ENCODE measurements around the gene ADH5. TPM values are rescaled to one million over a fixed set of nuclear protein-coding genes. Genes with fewer than 3 reads are reported as not detected.
"Not testable (repeated sequence)": the region's sequence is repeated elsewhere in the genome, so short reads cannot be mapped to it uniquely, and the experiment has no call there.

The ADH5 gene
- total RNA-seq, 1 experiment from 2014 or later = 110 TPM

DNA sequence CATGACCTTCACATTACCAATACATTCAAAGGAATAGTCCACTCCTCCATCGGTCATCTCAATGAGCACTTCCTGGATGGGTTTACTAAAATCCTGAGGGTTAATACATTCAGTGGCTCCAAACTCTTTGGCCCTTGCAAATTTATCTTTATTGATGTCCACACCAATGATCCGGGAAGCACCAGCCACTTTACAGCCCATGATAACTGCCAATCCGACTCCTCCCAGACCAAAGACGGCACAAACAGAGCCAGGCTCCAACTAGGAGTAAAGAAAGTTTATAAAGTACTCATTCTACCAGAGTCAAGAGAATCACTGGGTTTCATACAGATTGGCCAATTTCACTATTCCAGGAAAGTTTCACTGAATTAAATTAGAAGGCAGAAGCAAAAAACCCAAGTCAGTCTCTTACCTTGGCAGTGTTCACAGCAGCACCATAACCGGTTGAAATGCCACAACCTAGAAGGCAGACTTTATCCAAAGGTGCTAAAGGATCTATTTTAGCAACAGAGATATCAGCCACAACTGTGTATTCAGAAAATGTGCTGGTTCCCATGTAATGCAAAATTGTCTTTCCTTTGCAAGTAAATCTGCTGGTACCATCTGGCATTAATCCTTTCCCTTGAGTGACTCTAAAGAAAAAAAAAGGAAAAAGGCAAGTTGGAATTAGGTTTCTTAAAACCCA lies 12.2 kb downstream of the ADH5 start:
- intact Hi-C loops (cut with micrococcal nuclease) = no loop called here
- Mint-ChIP-seq H3K36me3 (ENCODE audit: insufficient read depth, unreplicated experiment) (peaks cover 98% of the 10 kb centered on the region), H3K27me3 (ENCODE audit: insufficient read depth, unreplicated experiment) (no peaks in the 10 kb centered on the region), H3K4me3 (ENCODE audit: unreplicated experiment) (no peak overlapping the region), H3K9me3 (ENCODE audit: unreplicated experiment) (no peaks in the 10 kb centered on the region), H3K27ac (ENCODE audit: low read depth, unreplicated experiment) (no peak overlapping the region), H3K4me1 (ENCODE audit: insufficient read depth, unreplicated experiment) (no peaks in the 10 kb centered on the region)
- DNase-seq (ENCODE audit: unreplicated experiment) = no peak
- POLR2A ChIA-PET = interaction anchor here (0.7 kb wide), 1 partner anchor 148 kb away, joined by 3 read pairs; no protein-coding TSS in a partner anchor
- CTCF ChIA-PET = no interaction called here
- TF ChIP-seq, protein P1, sequence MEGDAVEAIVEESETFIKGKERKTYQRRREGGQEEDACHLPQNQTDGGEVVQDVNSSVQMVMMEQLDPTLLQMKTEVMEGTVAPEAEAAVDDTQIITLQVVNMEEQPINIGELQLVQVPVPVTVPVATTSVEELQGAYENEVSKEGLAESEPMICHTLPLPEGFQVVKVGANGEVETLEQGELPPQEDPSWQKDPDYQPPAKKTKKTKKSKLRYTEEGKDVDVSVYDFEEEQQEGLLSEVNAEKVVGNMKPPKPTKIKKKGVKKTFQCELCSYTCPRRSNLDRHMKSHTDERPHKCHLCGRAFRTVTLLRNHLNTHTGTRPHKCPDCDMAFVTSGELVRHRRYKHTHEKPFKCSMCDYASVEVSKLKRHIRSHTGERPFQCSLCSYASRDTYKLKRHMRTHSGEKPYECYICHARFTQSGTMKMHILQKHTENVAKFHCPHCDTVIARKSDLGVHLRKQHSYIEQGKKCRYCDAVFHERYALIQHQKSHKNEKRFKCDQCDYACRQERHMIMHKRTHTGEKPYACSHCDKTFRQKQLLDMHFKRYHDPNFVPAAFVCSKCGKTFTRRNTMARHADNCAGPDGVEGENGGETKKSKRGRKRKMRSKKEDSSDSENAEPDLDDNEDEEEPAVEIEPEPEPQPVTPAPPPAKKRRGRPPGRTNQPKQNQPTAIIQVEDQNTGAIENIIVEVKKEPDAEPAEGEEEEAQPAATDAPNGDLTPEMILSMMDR (IDR thresholded peaks at IDR 0.05; ENCODE audit: unreplicated experiment) = no peak
- no TSS peak for BruUV-seq (replicated peaks)

DNA sequence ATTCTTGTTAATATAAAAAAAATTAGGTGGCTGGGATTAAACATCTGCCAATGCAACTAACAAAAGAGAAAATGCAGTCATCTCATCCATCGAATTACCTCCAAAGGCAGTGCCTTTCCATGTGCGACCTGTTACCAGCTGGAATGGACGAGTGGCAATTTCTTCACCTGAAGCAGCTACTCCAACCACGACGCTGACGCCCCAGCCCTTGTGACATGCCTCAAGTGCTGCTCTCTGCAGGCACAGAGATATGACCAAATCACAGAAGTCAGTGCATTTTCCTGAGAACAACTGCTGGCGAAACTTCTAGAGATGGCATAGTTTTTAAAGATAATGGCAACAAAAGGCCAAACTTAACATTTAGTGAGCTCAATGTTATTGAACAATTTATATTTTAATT lies 13.8 kb downstream of the ADH5 start:
- no peak for DNase-seq (ENCODE audit: unreplicated experiment)
- intact Hi-C loops (cut with micrococcal nuclease) = no loop called here
- H3K27me3 Mint-ChIP-seq (ENCODE audit: insufficient read depth, unreplicated experiment) = no peaks in the 10 kb centered on the region
- no peaks in the 10 kb centered on the region for H3K4me1 Mint-ChIP-seq (ENCODE audit: insufficient read depth, unreplicated experiment)
- H3K9me3 Mint-ChIP-seq (ENCODE audit: unreplicated experiment) = no peaks in the 10 kb centered on the region
- ChIA-PET CTCF (interaction anchor here (0.5 to 1.1 kb wide), 5 partner anchors 13 to 389 kb away, joined by 3 to 4 read pairs (median 3); no protein-coding TSS in a partner anchor), POLR2A (interaction anchor here (0.6 to 2.1 kb wide), 2 partner anchors 13 to 337 kb away, joined by 3 to 8 read pairs; partner anchors contain the start of gene ADH5)
- H3K27ac Mint-ChIP-seq (ENCODE audit: low read depth, unreplicated experiment) = no peak overlapping the region
- BruUV-seq (replicated peaks) = no TSS peak
- H3K4me3 Mint-ChIP-seq (ENCODE audit: unreplicated experiment) = no peak overlapping the region
- TF ChIP-seq, protein P1 (IDR thresholded peaks at IDR 0.05; ENCODE audit: unreplicated experiment) = no peak
- peaks cover 97% of the 10 kb centered on the region for H3K36me3 Mint-ChIP-seq (ENCODE audit: insufficient read depth, unreplicated experiment)

DNA sequence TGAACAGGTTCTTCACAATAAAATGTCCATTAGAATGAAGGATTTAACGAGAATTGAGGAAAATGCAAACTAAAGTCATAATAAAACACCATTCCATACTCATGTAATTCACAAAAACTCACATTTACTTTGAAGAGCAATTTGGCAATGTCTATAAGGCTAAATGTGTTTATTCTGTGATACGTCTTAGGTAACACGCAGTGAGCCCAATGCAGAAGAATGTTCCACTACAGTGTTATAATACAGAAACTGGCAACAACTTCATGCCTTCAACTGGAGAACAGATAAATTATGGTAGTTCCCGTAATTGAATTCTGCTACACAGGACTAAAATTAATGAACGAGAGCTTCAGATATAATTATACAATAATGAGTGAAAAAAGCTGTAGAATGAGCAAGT lies 17.4 kb downstream of the ADH5 start:
- CTCF ChIA-PET = no interaction called here

DNA sequence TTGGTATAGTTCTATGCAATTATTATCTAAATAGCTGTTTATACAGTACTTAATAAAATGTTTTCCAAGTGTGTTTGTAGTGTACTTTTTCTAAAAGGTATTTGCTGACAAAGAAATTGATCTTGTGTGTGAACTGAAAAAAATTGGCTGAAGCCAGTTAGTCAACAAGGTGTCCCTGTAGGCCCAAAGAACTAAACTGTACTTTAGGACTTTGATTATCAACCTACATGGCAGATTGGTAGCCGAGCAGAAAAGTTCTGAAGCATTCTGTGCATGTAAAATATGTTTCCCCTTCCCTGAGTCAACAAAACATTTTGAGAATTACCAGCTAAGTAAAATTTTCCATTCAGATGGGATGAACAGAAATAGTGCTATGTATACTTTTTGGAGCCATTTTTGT lies 21.0 kb downstream of the ADH5 start:
- Mint-ChIP-seq H3K4me1 (ENCODE audit: insufficient read depth, unreplicated experiment) (no peaks in the 10 kb centered on the region), H3K27me3 (ENCODE audit: insufficient read depth, unreplicated experiment) (no peaks in the 10 kb centered on the region), H3K9me3 (ENCODE audit: unreplicated experiment) (no peaks in the 10 kb centered on the region), H3K27ac (ENCODE audit: low read depth, unreplicated experiment) (no peak overlapping the region), H3K4me3 (ENCODE audit: unreplicated experiment) (no peak overlapping the region), H3K36me3 (ENCODE audit: insufficient read depth, unreplicated experiment) (peaks cover 71% of the 10 kb centered on the region)
- intact Hi-C loops (cut with micrococcal nuclease) = no loop called here
- TF ChIP-seq, protein P1 (IDR thresholded peaks at IDR 0.05; ENCODE audit: unreplicated experiment) = no peak
- CTCF ChIA-PET = interaction anchor here (0.7 to 3.3 kb wide), 4 partner anchors 12 to 72 kb away, joined by 3 to 17 read pairs (median 4); partner anchors contain the start of gene METAP1
- POLR2A ChIA-PET = interaction anchor here (0.9 to 1.5 kb wide), 5 partner anchors 9 to 87 kb away, joined by 3 to 7 read pairs (median 3); partner anchors contain the start of gene METAP1
- no TSS peak for BruUV-seq (replicated peaks)
- no peak for DNase-seq (ENCODE audit: unreplicated experiment)

More for the DNA sequence above, 17.4 kb downstream of the ADH5 start:
- no peaks in the 10 kb centered on the region for H3K9me3 Mint-ChIP-seq (ENCODE audit: unreplicated experiment)
- BruUV-seq (replicated peaks) = no TSS peak
- H3K4me1 Mint-ChIP-seq (ENCODE audit: insufficient read depth, unreplicated experiment) = no peaks in the 10 kb centered on the region
- peaks cover 92% of the 10 kb centered on the region for H3K36me3 Mint-ChIP-seq (ENCODE audit: insufficient read depth, unreplicated experiment)
- no peak overlapping the region for H3K27ac Mint-ChIP-seq (ENCODE audit: low read depth, unreplicated experiment)
- H3K27me3 Mint-ChIP-seq (ENCODE audit: insufficient read depth, unreplicated experiment) = no peaks in the 10 kb centered on the region
- no peak overlapping the region for H3K4me3 Mint-ChIP-seq (ENCODE audit: unreplicated experiment)
- intact Hi-C loops (cut with micrococcal nuclease) = no loop called here
- POLR2A ChIA-PET = interaction anchor here (0.6 to 3.1 kb wide), 4 partner anchors 8 to 434 kb away, joined by 3 to 11 read pairs (median 6); partner anchors contain the start of gene METAP1
- TF ChIP-seq, protein P1 (IDR thresholded peaks at IDR 0.05; ENCODE audit: unreplicated experiment) = no peak
- DNase-seq (ENCODE audit: unreplicated experiment) = no peak

DNA sequence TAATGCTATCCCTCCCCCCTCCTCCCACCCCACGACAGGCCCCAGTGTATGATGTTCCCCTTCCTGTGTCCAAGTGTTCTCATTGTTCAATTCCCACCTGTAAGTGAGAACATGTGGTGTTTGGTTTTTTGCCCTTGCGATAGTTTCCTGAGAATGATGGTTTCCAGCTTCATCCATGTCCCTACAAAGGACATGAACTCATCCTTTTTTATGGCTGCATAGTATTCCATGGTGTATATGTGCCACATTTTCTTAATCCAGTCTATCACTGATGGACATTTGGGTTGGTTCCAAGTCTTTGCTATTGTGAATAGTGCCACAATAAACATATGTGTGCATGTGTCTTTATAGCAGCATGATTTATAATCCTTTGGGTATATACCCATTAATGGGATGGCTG lies 23.1 kb downstream of the ADH5 start:
- DNase-seq (ENCODE audit: unreplicated experiment); H3K9me3 Mint-ChIP-seq (ENCODE audit: unreplicated experiment); BruUV-seq (replicated peaks); H3K27ac Mint-ChIP-seq (ENCODE audit: low read depth, unreplicated experiment); H3K4me3 Mint-ChIP-seq (ENCODE audit: unreplicated experiment); H3K4me1 Mint-ChIP-seq (ENCODE audit: insufficient read depth, unreplicated experiment); H3K27me3 Mint-ChIP-seq (ENCODE audit: insufficient read depth, unreplicated experiment); intact Hi-C loops (cut with micrococcal nuclease): not testable (repeated sequence)
- ChIA-PET CTCF (interaction anchor here (0.7 kb wide), 1 partner anchor 66 kb away, joined by 3 read pairs; no protein-coding TSS in a partner anchor), POLR2A (interaction anchor here (0.6 kb wide), 1 partner anchor 8 kb away, joined by 3 read pairs; no protein-coding TSS in a partner anchor)
- H3K36me3 Mint-ChIP-seq (ENCODE audit: insufficient read depth, unreplicated experiment) = peaks cover 59% of the 10 kb centered on the region
